Subcutaneous adipose tissue (tissue), 4 donors: ENCODE measurements around the gene PHF11. TPM values are rescaled to one million over a fixed set of nuclear protein-coding genes. Genes with fewer than 3 reads are reported as not detected.

Experiments
- CTCF ChIP-seq: fragments of 450-650 bp; IDR thresholded peaks from one replicate; pipeline ENCODE4 v1.5.1; 2016; ENCODE audit warnings: low read depth, mild to moderate bottlenecking, control low read depth, antibody characterized with exemption, moderate library complexity
- total RNA-seq, 4 donors: library from RNA; depleted of rRNA; stranded (reverse); fragments of >200 nt; gene quantifications; one replicate each; pipeline ENCODE4 v1.1.0, GENCODE V29; 2016

PHF11 gene
- total RNA-seq, 4 donors from 2014 or later = 37.7 to 67.2 (median 47.5) TPM

- no peak for TF ChIP-seq CTCF
Measured at GRCh38 chr13:49521224-49521623, 25.5 kb downstream of the PHF11 start.

- no peak for TF ChIP-seq CTCF
Measured at GRCh38 chr13:49524740-49525501, 29.2 kb downstream of the PHF11 start.

- no peak for TF ChIP-seq CTCF
Measured at GRCh38 chr13:49527123-49527522, 31.4 kb downstream of the PHF11 start.

DNA sequence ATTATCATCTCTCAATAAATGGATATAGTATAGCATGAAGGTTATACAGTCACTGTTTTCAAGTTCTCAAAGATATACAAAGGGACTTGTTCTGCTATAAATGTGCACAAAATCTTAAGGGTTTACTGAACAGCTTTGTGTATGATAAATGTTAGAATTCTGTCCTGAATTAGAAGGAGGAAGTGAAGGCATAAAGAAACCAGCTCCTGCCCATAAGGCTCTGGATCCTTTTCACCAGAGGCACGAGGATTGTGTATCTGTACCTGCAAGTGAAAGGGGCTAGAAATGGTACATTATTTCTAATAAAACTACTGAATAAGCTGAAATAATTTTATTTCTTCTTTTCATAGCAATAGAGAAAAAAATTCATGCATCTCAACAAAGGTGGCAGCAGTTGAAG is 32.4 kb downstream of the PHF11 start:
- no peak for TF ChIP-seq CTCF

DNA sequence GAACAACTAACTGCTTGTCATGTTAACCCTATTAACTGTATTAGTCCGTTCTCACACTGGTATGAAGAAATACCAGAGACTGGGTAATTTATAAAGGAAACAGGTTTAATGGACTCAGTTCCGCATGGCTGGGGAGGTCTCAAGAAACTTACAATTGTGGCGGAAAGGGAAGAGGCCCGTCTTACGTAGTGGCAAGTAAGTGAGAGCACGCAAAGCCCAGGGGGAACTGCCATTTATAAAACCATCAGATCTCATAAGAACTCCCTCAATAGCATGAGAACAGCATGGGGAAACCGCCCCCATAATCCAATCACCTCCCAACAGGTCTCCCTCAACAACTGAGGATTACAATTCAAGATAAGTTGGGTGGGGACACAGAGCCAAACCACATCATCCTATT is 34.7 kb downstream of the PHF11 start:
- TF ChIP-seq CTCF = no peak

DNA sequence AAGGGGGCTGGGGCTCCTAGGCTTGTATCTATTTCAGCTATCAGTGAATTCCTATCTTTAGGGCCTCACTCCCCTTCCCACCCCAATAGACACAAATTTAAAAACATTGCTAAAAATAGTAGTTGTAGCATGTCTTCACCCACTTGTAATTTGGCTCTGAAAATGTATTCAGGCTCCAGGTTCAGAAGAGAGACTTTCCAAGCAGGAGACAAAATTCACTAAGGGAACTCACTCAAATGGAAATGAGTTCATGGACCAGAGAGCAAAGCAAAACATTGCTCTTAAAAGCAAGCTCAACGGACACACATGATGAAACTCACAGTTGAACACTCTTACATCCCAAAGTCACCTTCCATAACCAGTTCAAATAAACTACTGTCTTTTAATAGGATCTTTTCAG is 36.8 kb downstream of the PHF11 start:
- TF ChIP-seq CTCF = no peak

DNA sequence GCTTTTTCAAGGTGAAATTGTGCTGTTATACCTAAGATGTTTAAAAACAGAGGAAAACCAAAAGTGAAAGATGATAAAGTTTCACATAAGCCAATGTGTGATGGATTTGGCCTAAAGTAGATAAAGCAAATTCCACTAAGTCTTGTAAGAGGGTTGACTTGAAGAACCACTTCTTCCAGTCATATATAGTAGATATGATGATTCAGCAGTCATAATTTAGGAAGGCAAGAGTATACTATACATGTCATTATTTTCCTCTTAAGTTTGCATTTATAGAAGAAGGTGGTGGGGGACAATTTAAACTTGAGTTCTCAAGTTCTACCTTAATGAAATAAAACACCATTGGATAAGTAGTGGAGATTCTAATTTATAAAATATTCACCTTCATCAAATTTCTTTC is 37.3 kb downstream of the PHF11 start:
- TF ChIP-seq CTCF = no peak
